OCI-LY7 (cell line): ENCODE results near the gene WWOX. TPM values are rescaled to one million over a fixed set of nuclear protein-coding genes. Genes with fewer than 3 reads are reported as not detected.

Experiments
- BruUV-seq: library from RNA; stranded (reverse); fragments of 400-500 nt; replicated peaks from 2 replicates; lab custom pipeline; 2021; lab: Mats Ljungman, UMichigan
- CTCF ChIA-PET: fragments of 300-600 bp; sonication (Branson Sonifier 250); formaldehyde crosslinking; loops from one replicate; lab custom pipeline; 2022; ENCODE audit warnings: antibody characterized with exemption; ENCODE audit not compliant: unreplicated experiment; lab: Charles Lee
- POLR2A ChIA-PET: fragments of 300-600 bp; sonication (Branson Sonifier 250); formaldehyde crosslinking; loops from one replicate; lab custom pipeline; 2022; ENCODE audit warnings: antibody characterized with exemption; lab: Charles Lee
- DNase-seq: peaks from one replicate; pipeline ENCODE4 v3.0.0-alpha.2; 2015; ENCODE audit warnings: low spot score
- H2AFZ ChIP-seq: fragments of 200-600 bp; sonication (generic), shearing (Covaris generic); 2 replicates; pipeline ENCODE4 v1.6.1; 2014; ENCODE audit warnings: mild to moderate bottlenecking, antibody characterized with exemption, low read length, moderate library complexity
- H3K27ac ChIP-seq: fragments of 200-600 bp; sonication (generic); 2 replicates; pipeline ENCODE4 v1.5.1; 2014; ENCODE audit warnings: mixed run types, low read depth, mild to moderate bottlenecking, moderate library complexity, low read length, inconsistent platforms; ENCODE audit not compliant: poor library complexity, severe bottlenecking
- H3K36me3 ChIP-seq: fragments of 200-600 bp; sonication (generic); 2 replicates; pipeline ENCODE4 v1.6.1; 2014; ENCODE audit warnings: mild to moderate bottlenecking, antibody characterized with exemption, low read length, moderate library complexity, mixed read lengths; ENCODE audit not compliant: insufficient read depth
- H3K4me1 ChIP-seq: fragments of 200-600 bp; sonication (generic); 2 replicates; pipeline ENCODE4 v1.5.1; 2014; ENCODE audit warnings: mild to moderate bottlenecking, low read length; ENCODE audit not compliant: insufficient read depth, poor library complexity, severe bottlenecking
- H3K4me2 ChIP-seq: fragments of 200-600 bp; sonication (generic); 2 replicates; pipeline ENCODE4 v1.6.1; 2014; ENCODE audit warnings: mild to moderate bottlenecking, low read length
- H3K4me3 ChIP-seq: fragments of 200-600 bp; sonication (generic); 2 replicates; pipeline ENCODE4 v1.5.1; 2014; ENCODE audit warnings: mild to moderate bottlenecking, low read depth, low read length; ENCODE audit not compliant: poor library complexity, severe bottlenecking
- H3K79me2 ChIP-seq: fragments of 200-600 bp; sonication (generic); 2 replicates; pipeline ENCODE4 v1.6.1; 2016; ENCODE audit warnings: low read depth, mild to moderate bottlenecking, low read length, moderate library complexity, mixed read lengths; ENCODE audit not compliant: insufficient read depth
- H3K9me2 ChIP-seq: fragments of 200-600 bp; sonication (generic); 2 replicates; pipeline ENCODE4 v1.6.1; 2016; ENCODE audit warnings: mild to moderate bottlenecking, low read length, mixed read lengths; ENCODE audit not compliant: insufficient read depth
- H3K9me3 ChIP-seq: fragments of 200-600 bp; sonication (generic); 2 replicates; pipeline ENCODE4 v1.6.1; 2014; ENCODE audit warnings: mild to moderate bottlenecking, mixed run types, low read length, mixed read lengths
- H4K20me1 ChIP-seq: fragments of 200-600 bp; sonication (generic); 2 replicates; pipeline ENCODE4 v1.6.1; 2014; ENCODE audit warnings: mild to moderate bottlenecking, antibody characterized with exemption, low read length, moderate library complexity, mixed read lengths; ENCODE audit not compliant: insufficient read depth
- EZH2phosphoT487 ChIP-seq: fragments of 200-600 bp; sonication (generic); IDR thresholded peaks from 2 replicates; pipeline ENCODE4 v1.6.1; 2018; ENCODE audit warnings: low read depth, borderline replicate concordance, mild to moderate bottlenecking, mixed run types, antibody characterized with exemption, low read length, moderate library complexity, mixed read lengths
- intact Hi-C: fragments of 100-400 bp; cut with micrococcal nuclease; formaldehyde crosslinking; loops from one replicate; pipeline ENCODE4 v1.10.0; 2022; ENCODE audit not compliant: unreplicated experiment
- total RNA-seq, 2 experiments: library from RNA; depleted of rRNA in 1 of 2; stranded (reverse); fragments of >200 nt in 1 of 2; shearing (Covaris generic) in 1 of 2; gene quantifications; 2 replicates each; pipeline ENCODE4 v1.2.3, GENCODE V29; 2014 to 2022
- TF ChIP-seq, protein P1 (sequence below): fragments of 200-600 bp; sonication (generic); conservative IDR thresholded peaks from 2 replicates; pipeline ENCODE4 v1.5.1; 2014; ENCODE audit warnings: mild to moderate bottlenecking, antibody characterized with exemption, low read length, moderate library complexity, mixed read lengths

WWOX gene
- total RNA-seq, 2 experiments from 2014 or later: 40.2 to 47.6 TPM

DNA sequence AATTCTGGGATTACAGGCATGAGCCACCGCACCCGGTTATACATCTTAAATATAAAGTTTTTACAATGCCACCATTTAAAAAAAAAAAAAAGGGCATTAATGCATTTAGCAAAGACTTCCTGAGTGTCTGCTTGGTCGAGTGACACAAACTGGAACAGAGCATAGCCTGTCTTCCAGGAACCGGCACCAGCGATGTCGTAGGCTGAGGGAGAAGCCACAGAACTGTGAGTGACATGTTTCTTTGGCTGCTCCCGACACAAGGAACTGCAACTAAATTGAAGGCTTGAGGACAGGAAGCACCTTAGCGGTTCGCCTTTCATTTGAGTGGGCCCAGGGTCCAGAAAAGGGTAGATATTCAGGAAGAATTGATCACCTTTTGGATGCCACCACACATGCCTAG lies 783.3 kb downstream of the WWOX start:
- H3K9me2 ChIP-seq: no peaks in the 10 kb centered on the region
- ChIA-PET POLR2A (interaction anchor here (0.7 kb wide), 1 partner anchor 621 kb away, joined by 3 read pairs; no protein-coding TSS in a partner anchor), CTCF (no interaction called here)
- H3K27ac ChIP-seq: no peak overlapping the region
- no peak overlapping the region for H2AFZ ChIP-seq
- no peak for DNase-seq
- TF ChIP-seq EZH2phosphoT487: no peak
- TF ChIP-seq, protein P1, sequence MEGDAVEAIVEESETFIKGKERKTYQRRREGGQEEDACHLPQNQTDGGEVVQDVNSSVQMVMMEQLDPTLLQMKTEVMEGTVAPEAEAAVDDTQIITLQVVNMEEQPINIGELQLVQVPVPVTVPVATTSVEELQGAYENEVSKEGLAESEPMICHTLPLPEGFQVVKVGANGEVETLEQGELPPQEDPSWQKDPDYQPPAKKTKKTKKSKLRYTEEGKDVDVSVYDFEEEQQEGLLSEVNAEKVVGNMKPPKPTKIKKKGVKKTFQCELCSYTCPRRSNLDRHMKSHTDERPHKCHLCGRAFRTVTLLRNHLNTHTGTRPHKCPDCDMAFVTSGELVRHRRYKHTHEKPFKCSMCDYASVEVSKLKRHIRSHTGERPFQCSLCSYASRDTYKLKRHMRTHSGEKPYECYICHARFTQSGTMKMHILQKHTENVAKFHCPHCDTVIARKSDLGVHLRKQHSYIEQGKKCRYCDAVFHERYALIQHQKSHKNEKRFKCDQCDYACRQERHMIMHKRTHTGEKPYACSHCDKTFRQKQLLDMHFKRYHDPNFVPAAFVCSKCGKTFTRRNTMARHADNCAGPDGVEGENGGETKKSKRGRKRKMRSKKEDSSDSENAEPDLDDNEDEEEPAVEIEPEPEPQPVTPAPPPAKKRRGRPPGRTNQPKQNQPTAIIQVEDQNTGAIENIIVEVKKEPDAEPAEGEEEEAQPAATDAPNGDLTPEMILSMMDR: no peak
- no peak overlapping the region for H3K4me2 ChIP-seq
- BruUV-seq: no TSS peak
- H3K4me3 ChIP-seq: no peak overlapping the region
- H3K79me2 ChIP-seq: no peaks in the 10 kb centered on the region
- intact Hi-C loops: no loop called here
- no peaks in the 10 kb centered on the region for H3K36me3 ChIP-seq
- no peaks in the 10 kb centered on the region for H3K4me1 ChIP-seq
- H3K9me3 ChIP-seq: no peaks in the 10 kb centered on the region
- no peaks in the 10 kb centered on the region for H4K20me1 ChIP-seq

DNA sequence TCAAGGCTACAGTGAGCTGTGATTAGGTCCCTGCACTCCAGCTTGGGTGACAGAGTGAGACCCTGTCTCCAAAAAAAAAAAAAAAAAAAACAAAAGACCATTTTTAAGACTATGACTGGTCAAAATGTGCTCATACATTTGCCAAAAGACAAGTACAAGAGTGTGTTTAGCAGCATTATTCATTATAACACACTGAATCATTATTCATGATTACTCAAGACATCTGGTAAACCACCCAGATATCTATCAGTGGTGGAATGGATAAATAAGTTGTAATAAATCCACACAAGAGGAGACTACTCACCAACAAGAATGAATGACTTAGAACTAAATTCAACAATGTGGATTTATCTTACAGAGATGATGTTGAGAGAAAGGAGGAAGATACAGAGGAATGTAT lies 784.8 kb downstream of the WWOX start:
- intact Hi-C loops: no loop called here
- Histone ChIP-seq H4K20me1 (no peaks in the 10 kb centered on the region), H3K36me3 (no peaks in the 10 kb centered on the region), H2AFZ (no peak overlapping the region), H3K4me3 (no peak overlapping the region), H3K79me2 (no peaks in the 10 kb centered on the region), H3K27ac (no peak overlapping the region), H3K4me1 (no peaks in the 10 kb centered on the region), H3K4me2 (no peak overlapping the region), H3K9me2 (no peaks in the 10 kb centered on the region), H3K9me3 (no peaks in the 10 kb centered on the region)
- CTCF ChIA-PET: no interaction called here
- DNase-seq: no peak
- POLR2A ChIA-PET: no interaction called here
- no TSS peak for BruUV-seq
- TF ChIP-seq, protein P1: no peak
- TF ChIP-seq EZH2phosphoT487: no peak

DNA sequence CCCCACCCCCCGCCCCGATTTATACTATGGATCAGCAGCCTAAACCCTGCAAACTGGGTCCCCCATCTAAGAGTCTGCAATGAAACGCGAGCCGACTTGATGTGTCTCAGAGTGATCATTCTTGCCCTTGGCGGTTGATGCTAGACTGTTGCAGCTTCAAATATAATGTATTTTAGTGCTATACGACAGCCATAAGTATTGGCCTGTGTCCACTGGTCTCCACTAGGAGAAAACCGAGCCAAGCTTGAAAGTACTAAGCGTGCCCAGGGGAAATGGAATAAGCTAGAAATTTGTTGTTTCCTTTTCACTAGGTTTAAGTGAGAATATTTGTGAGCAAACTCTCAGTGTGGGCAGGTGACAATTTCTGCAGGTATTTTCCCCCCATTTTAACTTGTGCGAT lies 789.9 kb downstream of the WWOX start:
- Histone ChIP-seq H3K4me2 (no peak overlapping the region), H3K9me3 (no peaks in the 10 kb centered on the region), H3K9me2 (no peaks in the 10 kb centered on the region), H4K20me1 (no peaks in the 10 kb centered on the region), H3K27ac (no peak overlapping the region), H3K4me1 (no peaks in the 10 kb centered on the region), H3K36me3 (no peaks in the 10 kb centered on the region), H2AFZ (no peak overlapping the region), H3K79me2 (no peaks in the 10 kb centered on the region), H3K4me3 (no peak overlapping the region)
- no TSS peak for BruUV-seq
- no peak for DNase-seq
- TF ChIP-seq, protein P1: no peak
- TF ChIP-seq EZH2phosphoT487: no peak
- intact Hi-C loops: no loop called here
- ChIA-PET CTCF (no interaction called here), POLR2A (no interaction called here)
